Activated T-helper 2 cell treated with anti-CD3 and anti-CD28 coated beads, Interferon-gamma antibody, Interleukin-2, Interleukin-4, amounts not matched to agents 10 μg/mL and 5 μg/mL and 100 μg/mL, durations not matched to agents 14 hours and 24 hours and 36 hours (primary cell): Measurements from ENCODE around the gene SOX4. TPM values are rescaled to one million over a fixed set of nuclear protein-coding genes. Genes with fewer than 3 reads are reported as not detected.
"Not testable (repeated sequence)": the region's sequence is repeated elsewhere in the genome, so short reads cannot be mapped to it uniquely, and the experiment has no call there.

Experiments used
- DNase-seq: peaks from one replicate; pipeline ENCODE4 v3.0.0; 2021; ENCODE audit warnings: low spot score
- H3K27ac Mint-ChIP-seq: one replicate; pipeline ENCODE4 v1.8.0; 2021; ENCODE audit warnings: mixed read lengths
- H3K27me3 Mint-ChIP-seq: one replicate; pipeline ENCODE4 v1.8.0; 2021; ENCODE audit warnings: low read depth, mixed read lengths
- H3K36me3 Mint-ChIP-seq: one replicate; pipeline ENCODE4 v1.8.0; 2021; ENCODE audit warnings: low read depth, mixed read lengths
- H3K4me1 Mint-ChIP-seq: one replicate; pipeline ENCODE4 v1.8.0; 2021; ENCODE audit warnings: low read depth, mixed read lengths
- H3K4me3 Mint-ChIP-seq: one replicate; pipeline ENCODE4 v1.8.0; 2021; ENCODE audit warnings: low read depth, mild to moderate bottlenecking, moderate library complexity, mixed read lengths
- H3K9me3 Mint-ChIP-seq: one replicate; pipeline ENCODE4 v1.8.0; 2021; ENCODE audit warnings: mixed read lengths
- intact Hi-C: fragments of 100-400 bp; cut with micrococcal nuclease; formaldehyde crosslinking; loops from one replicate; pipeline ENCODE4 v1.15.1; 2023
- total RNA-seq: library from RNA; stranded (reverse); gene quantifications from 2 replicates; pipeline ENCODE4 v1.2.3, GENCODE V29; 2022

SOX4 gene
- total RNA-seq = 20.3 and 20.8 TPM in 2 replicates

DNA sequence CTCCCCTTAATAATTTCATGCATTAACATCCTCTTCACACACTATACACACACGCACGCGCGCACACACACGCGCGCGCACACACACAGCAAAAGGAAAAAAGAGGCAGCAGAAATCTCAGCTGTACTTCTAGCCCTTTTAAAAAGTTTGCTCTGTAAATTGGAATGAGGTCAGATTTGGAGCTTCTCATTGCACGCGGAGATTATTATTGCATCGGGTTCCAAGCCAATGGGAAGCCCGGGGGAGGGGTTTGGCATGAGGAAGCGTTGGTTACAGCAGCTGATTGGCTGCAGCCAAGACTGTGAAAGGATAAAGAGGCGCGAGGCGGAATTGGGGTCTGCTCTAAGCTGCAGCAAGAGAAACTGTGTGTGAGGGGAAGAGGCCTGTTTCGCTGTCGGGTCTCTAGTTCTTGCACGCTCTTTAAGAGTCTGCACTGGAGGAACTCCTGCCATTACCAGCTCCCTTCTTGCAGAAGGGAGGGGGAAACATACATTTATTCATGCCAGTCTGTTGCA, at the start of gene SOX4:
Gene SOX4 (plus strand): TSS at position 340 of the 515 bp plus-strand sequence. CDS start 784 bp downstream, outside the sequence.
- peak; percentile 77 for DNase-seq
- Mint-ChIP-seq H3K4me3 (no peak within 1 kb of the TSS), H3K36me3 (peaks cover 25% of the 10 kb centered on the region), H3K27me3 (peaks cover 47% of the 10 kb centered on the region), H3K9me3 (no peaks in the 10 kb centered on the region), H3K4me1 (peaks cover 22% of the 10 kb centered on the region), H3K27ac (peak within 1 kb of the TSS; percentile 91)
- intact Hi-C loops = loop anchor here (10.0 kb wide), 2 partner anchors 1399 to 1759 kb away; partner anchors contain the start of gene ID4

DNA sequence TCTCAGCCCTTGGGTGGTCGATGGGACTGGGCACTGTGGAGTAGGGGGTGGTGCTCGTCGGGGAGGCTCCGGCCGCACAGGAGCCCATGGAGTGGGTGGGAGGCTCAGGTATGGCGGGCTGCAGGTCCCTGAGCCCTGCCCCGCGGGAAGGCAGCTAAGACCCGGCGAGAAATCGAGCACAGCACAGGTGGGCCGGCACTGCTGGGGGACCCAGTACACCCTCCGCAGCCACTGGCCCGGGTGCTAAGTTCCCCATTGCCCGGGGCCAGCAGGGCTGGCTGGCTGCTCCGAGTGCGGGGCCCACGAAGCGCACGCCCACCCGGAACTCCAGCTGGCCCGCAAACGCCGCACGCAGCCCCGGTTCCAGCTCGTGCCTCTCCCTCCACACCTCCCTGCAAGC, 41.3 kb upstream of the SOX4 start:
- H3K27ac Mint-ChIP-seq, H3K4me3 Mint-ChIP-seq, H3K36me3 Mint-ChIP-seq, DNase-seq, H3K4me1 Mint-ChIP-seq, intact Hi-C loops, H3K27me3 Mint-ChIP-seq: not testable (repeated sequence)
- H3K9me3 Mint-ChIP-seq = peaks cover 22% of the 10 kb centered on the region

DNA sequence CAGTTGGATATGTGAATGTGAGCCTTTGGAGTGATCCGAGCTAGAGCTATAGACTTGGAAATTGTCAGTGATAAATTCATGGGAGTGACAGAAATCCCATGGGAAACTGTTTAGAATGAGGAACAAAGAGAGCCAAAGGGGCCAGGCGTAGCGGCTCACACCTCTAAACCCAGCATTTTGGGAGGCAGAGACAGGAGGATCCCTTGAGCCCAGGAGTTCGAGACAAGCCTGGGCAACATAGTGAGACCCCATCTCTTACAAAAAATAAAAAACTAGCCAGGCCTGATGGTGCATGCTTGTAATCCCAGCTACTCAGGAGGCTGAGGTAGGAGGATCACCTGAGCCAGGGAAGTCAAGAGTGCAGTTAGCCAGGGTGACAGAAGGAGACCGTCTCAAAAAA, 39.3 kb upstream of the SOX4 start:
- Mint-ChIP-seq H3K9me3 (peaks cover 13% of the 10 kb centered on the region), H3K27me3 (no peaks in the 10 kb centered on the region), H3K27ac (no peak overlapping the region), H3K4me3 (no peak overlapping the region), H3K36me3 (no peaks in the 10 kb centered on the region), H3K4me1 (no peaks in the 10 kb centered on the region)
- intact Hi-C loops = no loop called here
- DNase-seq = no peak

DNA sequence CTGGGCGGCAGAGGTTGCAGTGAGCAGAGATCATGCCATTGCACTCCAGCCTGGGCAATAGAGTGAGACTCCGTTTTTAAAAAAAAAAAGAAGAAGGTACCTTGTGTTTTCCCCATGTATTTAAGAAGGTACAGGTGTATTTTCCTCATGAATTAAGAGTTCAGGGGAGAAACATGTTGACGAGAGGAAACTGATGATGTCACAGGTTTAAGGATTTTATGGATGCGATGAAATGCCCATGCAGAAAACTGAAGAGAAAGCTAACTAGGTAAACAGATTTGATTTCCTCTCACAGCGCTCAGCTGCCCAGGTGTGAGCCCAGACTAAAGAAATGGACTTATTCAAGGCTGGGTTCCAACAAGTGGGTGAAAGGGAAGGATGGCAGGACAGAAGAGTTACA, 38.4 kb upstream of the SOX4 start:
- Mint-ChIP-seq H3K27me3 (no peaks in the 10 kb centered on the region), H3K4me1 (no peaks in the 10 kb centered on the region), H3K36me3 (no peaks in the 10 kb centered on the region), H3K27ac (no peak overlapping the region), H3K4me3 (no peak overlapping the region), H3K9me3 (peaks cover 6% of the 10 kb centered on the region)
- no peak for DNase-seq
- intact Hi-C loops = no loop called here

DNA sequence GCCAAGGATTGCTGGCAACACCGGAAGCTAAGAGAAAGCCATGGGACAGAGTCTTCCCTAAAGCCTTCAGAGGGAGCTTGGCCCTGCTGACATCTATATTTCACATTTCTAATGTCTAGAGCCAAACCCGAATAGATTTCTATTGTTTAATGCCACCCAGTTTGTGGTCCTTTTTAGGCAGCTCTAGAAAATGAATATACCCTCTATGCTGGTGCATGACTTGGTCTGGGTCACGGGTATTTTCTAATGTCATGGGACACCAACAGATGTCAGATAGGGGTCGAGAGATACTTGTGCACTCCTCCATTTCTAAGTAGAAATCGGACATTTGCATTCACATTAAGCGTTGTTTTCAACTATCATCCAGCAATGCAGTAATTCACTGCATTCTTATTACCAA, 37.0 kb upstream of the SOX4 start:
- Mint-ChIP-seq H3K9me3 (peaks cover 6% of the 10 kb centered on the region), H3K27me3 (no peaks in the 10 kb centered on the region), H3K4me1 (no peaks in the 10 kb centered on the region), H3K27ac (no peak overlapping the region), H3K4me3 (no peak overlapping the region), H3K36me3 (no peaks in the 10 kb centered on the region)
- no peak for DNase-seq
- intact Hi-C loops = no loop called here

DNA sequence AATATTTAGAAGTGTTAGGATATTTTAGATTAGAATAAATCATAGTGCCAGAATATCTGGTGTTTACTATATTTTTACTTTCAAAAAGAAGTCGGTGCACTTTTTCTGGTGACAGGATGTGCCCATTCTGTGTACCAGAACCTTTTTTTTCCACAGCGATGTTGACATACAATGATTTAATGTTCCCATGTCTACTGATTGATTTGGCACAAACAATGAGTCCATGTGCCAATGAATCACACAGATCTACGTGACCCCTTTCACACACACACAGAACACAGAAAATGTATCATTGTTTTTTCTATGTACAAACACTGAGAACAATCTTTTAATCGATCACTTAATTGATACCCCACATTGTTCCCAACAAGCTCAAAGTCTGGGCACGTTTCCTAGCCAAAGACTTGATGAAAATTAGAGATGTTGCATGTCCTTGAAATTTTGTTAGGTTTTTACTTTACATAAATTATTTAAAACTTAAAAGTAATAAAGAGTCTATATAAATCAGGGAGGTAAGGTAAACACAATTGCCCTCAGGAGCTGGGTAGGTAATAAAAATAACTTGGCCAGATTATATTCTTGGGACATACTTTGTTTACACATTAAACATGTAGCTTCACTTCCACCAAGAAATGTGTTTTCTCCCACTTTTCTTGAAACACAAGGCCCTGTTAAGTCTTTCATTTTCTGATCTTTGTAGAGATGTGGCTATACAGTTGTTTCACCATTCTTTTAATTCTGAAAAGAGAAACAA, 36.4 kb upstream of the SOX4 start:
- H3K9me3 Mint-ChIP-seq = peaks cover 6% of the 10 kb centered on the region
- H3K27me3 Mint-ChIP-seq = no peaks in the 10 kb centered on the region
- intact Hi-C loops = no loop called here
- H3K36me3 Mint-ChIP-seq = no peaks in the 10 kb centered on the region
- H3K4me3 Mint-ChIP-seq = no peak overlapping the region
- H3K4me1 Mint-ChIP-seq = no peaks in the 10 kb centered on the region
- DNase-seq = no peak
- H3K27ac Mint-ChIP-seq = no peak overlapping the region

DNA sequence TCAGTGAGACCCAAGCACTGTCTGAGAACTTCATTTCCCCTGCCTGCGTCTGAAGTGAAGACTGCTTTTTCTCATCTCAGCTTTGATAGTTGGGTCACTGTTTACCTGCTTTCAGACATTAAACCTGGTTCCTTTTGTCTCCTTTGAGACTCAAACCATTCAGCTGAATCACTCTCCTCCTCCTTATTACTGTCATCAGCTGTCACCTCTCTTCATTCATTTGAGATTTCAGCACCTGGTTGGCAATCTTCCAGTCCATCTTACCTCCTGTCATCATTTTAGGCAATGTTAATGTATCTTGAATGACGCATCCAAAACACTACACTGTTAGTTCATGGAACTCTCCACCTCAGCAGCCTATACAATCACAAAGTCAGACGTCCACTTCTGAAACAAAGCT, 34.3 kb upstream of the SOX4 start:
- H3K4me1 Mint-ChIP-seq = no peaks in the 10 kb centered on the region
- no peaks in the 10 kb centered on the region for H3K36me3 Mint-ChIP-seq
- no peak overlapping the region for H3K4me3 Mint-ChIP-seq
- H3K27me3 Mint-ChIP-seq = no peaks in the 10 kb centered on the region
- DNase-seq = no peak
- H3K27ac Mint-ChIP-seq = no peak overlapping the region
- intact Hi-C loops = no loop called here
- H3K9me3 Mint-ChIP-seq = no peaks in the 10 kb centered on the region

DNA sequence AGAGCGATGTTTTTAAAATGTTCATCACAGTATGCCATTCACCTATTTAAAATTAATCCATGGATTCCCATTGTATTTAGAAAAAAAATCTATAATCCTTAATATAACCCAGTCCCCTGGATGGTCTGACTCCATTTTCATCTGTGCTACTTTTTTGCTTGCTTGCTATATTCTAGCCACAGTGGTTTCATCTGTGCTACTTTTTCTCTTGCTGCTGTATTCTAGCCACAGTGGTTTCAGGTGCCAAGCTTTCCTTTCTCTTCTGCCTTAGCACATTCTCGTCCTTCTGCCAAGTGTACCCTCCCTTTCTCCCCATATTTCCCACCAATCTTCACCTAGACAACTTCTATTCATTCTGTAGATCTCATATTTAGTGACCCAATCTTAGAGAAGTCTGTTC, 33.3 kb upstream of the SOX4 start:
- H3K4me3 Mint-ChIP-seq = no peak overlapping the region
- H3K27me3 Mint-ChIP-seq = no peaks in the 10 kb centered on the region
- intact Hi-C loops = no loop called here
- H3K4me1 Mint-ChIP-seq = no peaks in the 10 kb centered on the region
- no peaks in the 10 kb centered on the region for H3K9me3 Mint-ChIP-seq
- H3K36me3 Mint-ChIP-seq = no peaks in the 10 kb centered on the region
- DNase-seq = no peak
- H3K27ac Mint-ChIP-seq = no peak overlapping the region

DNA sequence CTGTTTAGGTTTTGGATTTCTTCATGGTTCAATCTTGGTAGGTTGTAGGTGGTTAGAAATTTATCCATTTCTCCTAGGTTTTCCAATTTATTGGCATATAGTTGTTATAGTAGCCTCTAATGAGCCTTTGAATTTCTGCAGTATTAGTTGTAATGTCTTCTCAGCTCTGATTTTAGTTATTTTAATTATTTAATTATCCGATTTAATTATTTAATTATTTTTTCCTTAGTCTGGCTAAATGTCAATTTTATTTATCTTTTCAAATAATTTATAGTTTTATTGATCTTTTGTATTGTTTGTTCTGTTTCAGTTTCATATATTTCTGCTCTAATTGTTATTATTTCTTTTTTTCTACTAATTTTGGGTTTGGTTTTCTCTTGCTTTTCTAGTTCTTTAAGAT, 28.1 kb upstream of the SOX4 start:
- H3K27ac Mint-ChIP-seq = no peak overlapping the region
- H3K4me1 Mint-ChIP-seq = no peaks in the 10 kb centered on the region
- H3K36me3 Mint-ChIP-seq = no peaks in the 10 kb centered on the region
- H3K27me3 Mint-ChIP-seq = peaks cover 2% of the 10 kb centered on the region
- no peak for DNase-seq
- intact Hi-C loops = no loop called here
- H3K9me3 Mint-ChIP-seq = no peaks in the 10 kb centered on the region
- H3K4me3 Mint-ChIP-seq = no peak overlapping the region

DNA sequence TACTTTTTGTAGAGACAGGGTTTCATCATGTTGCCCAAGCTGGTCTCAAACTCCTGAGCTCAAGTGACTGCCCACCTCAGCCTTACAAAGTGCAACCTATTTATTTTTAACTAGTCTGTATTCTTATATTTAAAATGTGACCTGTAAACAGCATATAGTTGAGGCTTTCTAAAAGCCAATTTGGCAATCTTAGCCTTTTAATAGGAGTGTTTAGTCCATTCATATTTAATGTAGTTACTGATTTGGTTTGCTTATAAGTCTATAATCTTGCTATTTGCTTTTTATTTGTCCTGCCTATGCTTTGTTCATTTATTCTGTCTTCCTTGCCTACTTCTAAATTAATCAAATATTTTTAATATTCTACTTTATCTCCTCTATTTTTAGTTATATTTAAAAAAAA, 15.0 kb upstream of the SOX4 start:
- Mint-ChIP-seq H3K27me3 (peaks cover 2% of the 10 kb centered on the region), H3K4me3 (no peak overlapping the region), H3K27ac (no peak overlapping the region), H3K36me3 (no peaks in the 10 kb centered on the region), H3K4me1 (no peaks in the 10 kb centered on the region), H3K9me3 (peaks cover 14% of the 10 kb centered on the region)
- intact Hi-C loops = no loop called here
- DNase-seq = no peak

DNA sequence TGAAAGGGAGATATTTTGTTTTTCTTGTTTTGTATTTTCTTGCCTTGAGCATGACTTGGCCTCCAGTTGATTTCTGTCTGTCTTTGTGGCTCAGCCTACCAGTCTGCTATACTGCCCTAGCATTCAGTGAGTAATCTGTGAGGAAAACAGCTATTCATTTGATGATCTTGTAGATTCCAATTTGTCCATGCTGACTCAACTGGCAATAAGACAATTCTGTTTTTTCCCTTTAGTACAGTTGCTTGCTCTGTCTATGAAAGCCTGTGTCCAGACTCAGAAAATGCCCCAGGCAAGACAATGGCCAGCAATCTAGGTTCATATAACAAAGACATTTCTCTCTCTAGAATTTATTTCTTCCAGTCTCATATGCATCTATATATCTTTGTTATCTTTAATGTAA, 10.9 kb upstream of the SOX4 start:
- intact Hi-C loops = no loop called here
- Mint-ChIP-seq H3K27me3 (peaks cover 26% of the 10 kb centered on the region), H3K4me3 (no peak overlapping the region), H3K36me3 (no peaks in the 10 kb centered on the region), H3K9me3 (peaks cover 14% of the 10 kb centered on the region), H3K4me1 (peaks cover 2% of the 10 kb centered on the region), H3K27ac (no peak overlapping the region)
- DNase-seq = no peak

DNA sequence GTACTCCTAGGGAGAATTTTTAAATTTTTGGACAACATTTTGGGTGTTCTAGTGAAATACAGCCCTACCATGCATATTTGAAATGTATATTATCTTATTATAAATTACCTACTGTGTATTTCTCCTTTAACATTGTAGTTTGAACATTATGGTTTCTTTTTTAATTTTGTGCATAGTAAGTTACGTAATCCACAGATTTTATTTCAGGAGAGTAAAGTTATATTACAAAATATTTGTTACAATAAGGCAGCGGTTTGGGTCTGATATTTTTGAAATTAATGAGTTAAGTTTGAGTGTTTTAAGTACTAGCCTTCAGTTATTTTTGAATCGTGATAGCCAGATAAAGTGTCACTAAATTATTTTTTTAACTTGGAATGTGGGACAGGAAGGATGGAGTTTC, 7.3 kb upstream of the SOX4 start:
- no peak for DNase-seq
- intact Hi-C loops = loop anchor here (5.0 kb wide), 2 partner anchors 404 to 1184 kb away; partner anchors contain the start of gene E2F3
- H3K27ac Mint-ChIP-seq = no peak overlapping the region
- no peak overlapping the region for H3K4me3 Mint-ChIP-seq
- H3K9me3 Mint-ChIP-seq = peaks cover 8% of the 10 kb centered on the region
- peaks cover 39% of the 10 kb centered on the region for H3K27me3 Mint-ChIP-seq
- H3K4me1 Mint-ChIP-seq = peaks cover 13% of the 10 kb centered on the region
- H3K36me3 Mint-ChIP-seq = no peaks in the 10 kb centered on the region

DNA sequence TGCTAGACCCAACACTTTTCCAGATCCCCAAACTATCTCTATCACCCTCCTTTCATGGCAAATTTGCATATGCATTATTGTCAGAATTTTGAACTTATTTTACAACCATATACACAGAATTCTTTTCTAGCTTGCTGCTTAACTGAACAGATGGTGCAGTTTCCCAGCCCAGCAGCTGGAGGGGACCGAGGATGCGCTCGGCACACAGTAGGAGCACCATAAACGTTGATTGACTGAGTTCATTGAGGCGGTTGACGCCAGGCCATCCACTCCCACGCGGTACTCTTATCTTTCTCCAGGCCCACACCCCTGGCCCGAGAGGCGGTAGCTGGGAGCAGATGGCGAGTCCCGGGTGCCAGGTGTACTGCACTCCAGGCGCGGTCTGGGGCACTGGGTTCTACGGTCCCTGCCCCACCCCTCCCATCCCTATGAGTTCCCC, 6.8 kb upstream of the SOX4 start:
- Mint-ChIP-seq H3K4me1 (peaks cover 13% of the 10 kb centered on the region), H3K27me3 (peaks cover 39% of the 10 kb centered on the region), H3K4me3 (peak overlapping the region; percentile 93), H3K27ac (no peak overlapping the region), H3K36me3 (no peaks in the 10 kb centered on the region), H3K9me3 (peaks cover 8% of the 10 kb centered on the region)
- intact Hi-C loops = loop anchor here (5.0 kb wide), 2 partner anchors 404 to 1184 kb away; partner anchors contain the start of gene E2F3
- no peak for DNase-seq
